Esophagus squamous epithelium (tissue), 5 donors: Measurements from ENCODE around the gene CDK17. TPM values are rescaled to one million over a fixed set of nuclear protein-coding genes. Genes with fewer than 3 reads are reported as not detected.
"Not testable (repeated sequence)": the region's sequence is repeated elsewhere in the genome, so short reads cannot be mapped to it uniquely, and the experiment has no call there.

ENCODE experiments used
- DNase-seq: peaks from one replicate; lab custom pipeline; 2025; lab: John Stamatoyannopoulos, UW
- H3K27ac ChIP-seq, 4 donors: fragments of 200-600 bp; sonication (generic); one replicate each; pipeline ENCODE4 v1.5.1; 2016 to 2019; ENCODE audit warnings: mild to moderate bottlenecking in 1 of 4
- H3K27me3 ChIP-seq, 4 donors: fragments of 200-600 bp; sonication (generic); 1 replicate in 3 of 4; 2 replicates in 1 of 4; pipeline versions ENCODE4 v1.5.1 to v1.6.0; 2017 to 2021; ENCODE audit warnings: antibody characterized with exemption in 1 of 4
- H3K36me3 ChIP-seq, 3 donors: fragments of 200-600 bp; sonication (generic); one replicate each; pipeline ENCODE4 v1.5.1; 2016 to 2019
- H3K4me1 ChIP-seq, 3 donors: fragments of 200-600 bp; sonication (generic); one replicate each; pipeline ENCODE4 v1.5.1; 2017 to 2019
- H3K4me3 ChIP-seq, 4 donors: fragments of 200-600 bp; sonication (generic); 1 replicate in 3 of 4; 2 replicates in 1 of 4; pipeline ENCODE4 v1.5.1; 2016 to 2019; ENCODE audit warnings: mild to moderate bottlenecking in 2 of 4, moderate library complexity in 1 of 4
- H3K9me3 ChIP-seq, 3 donors: fragments of 200-600 bp; sonication (generic); one replicate each; pipeline ENCODE4 v1.5.1; 2016 to 2019
- POLR2A ChIP-seq, 4 donors: fragments of 450-650 bp; IDR thresholded peaks; one replicate each; pipeline ENCODE4 v1.6.1; 2017; ENCODE audit warnings: antibody characterized with exemption in 4 of 4, mild to moderate bottlenecking in 4 of 4, moderate library complexity in 3 of 4
- WGBS, 2 donors: methylation state at CpG; one replicate each; pipeline ENCODE4 v1.1.5; 2018; 5-methylcytosine and 5-hydroxymethylcytosine counted together
- intact Hi-C: fragments of 100-400 bp; cut with DNase I; formaldehyde crosslinking; loops from one replicate; pipeline ENCODE4 v1.15.0; 2022
- total RNA-seq, 4 donors: library from RNA; depleted of rRNA; stranded (reverse); fragments of >200 nt; gene quantifications; one replicate each; pipeline ENCODE4 v1.1.0, GENCODE V29; 2016
- TF ChIP-seq, protein P1 (sequence below), 6 experiments: fragments of 450-650 bp in 4 of 6; fragments of 200-600 bp in 2 of 6; sonication (generic) in 2 of 6; IDR thresholded peaks; one replicate each; pipeline ENCODE4 v1.5.1; 2016 to 2019; ENCODE audit warnings: antibody characterized with exemption in 6 of 6, mild to moderate bottlenecking in 4 of 6, moderate library complexity in 4 of 6
- donor health status: DM: yes; HTN: yes; CAD: no.

CDK17 gene
- total RNA-seq, 4 donors from 2014 or later: 15.4 to 37.4 (median 19.9) TPM

- Histone ChIP-seq H3K4me3 (no peak overlapping the region), H3K27me3 (no peaks in the 10 kb centered on the region), H3K9me3 (peaks cover 0 to 6% (median 0%) of the 10 kb centered on the region in 3 donors), H3K27ac (no peak overlapping the region), H3K36me3 (no peaks in the 10 kb centered on the region), H3K4me1 (peaks cover 6 to 58% (median 24%) of the 10 kb centered on the region in 3 donors)
- no peak for DNase-seq
- TF ChIP-seq, protein P1, sequence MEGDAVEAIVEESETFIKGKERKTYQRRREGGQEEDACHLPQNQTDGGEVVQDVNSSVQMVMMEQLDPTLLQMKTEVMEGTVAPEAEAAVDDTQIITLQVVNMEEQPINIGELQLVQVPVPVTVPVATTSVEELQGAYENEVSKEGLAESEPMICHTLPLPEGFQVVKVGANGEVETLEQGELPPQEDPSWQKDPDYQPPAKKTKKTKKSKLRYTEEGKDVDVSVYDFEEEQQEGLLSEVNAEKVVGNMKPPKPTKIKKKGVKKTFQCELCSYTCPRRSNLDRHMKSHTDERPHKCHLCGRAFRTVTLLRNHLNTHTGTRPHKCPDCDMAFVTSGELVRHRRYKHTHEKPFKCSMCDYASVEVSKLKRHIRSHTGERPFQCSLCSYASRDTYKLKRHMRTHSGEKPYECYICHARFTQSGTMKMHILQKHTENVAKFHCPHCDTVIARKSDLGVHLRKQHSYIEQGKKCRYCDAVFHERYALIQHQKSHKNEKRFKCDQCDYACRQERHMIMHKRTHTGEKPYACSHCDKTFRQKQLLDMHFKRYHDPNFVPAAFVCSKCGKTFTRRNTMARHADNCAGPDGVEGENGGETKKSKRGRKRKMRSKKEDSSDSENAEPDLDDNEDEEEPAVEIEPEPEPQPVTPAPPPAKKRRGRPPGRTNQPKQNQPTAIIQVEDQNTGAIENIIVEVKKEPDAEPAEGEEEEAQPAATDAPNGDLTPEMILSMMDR (IDR thresholded peaks at IDR 0.05): no peak
- TF ChIP-seq POLR2A (IDR thresholded peaks at IDR 0.05): no peak
- 94 to 95% methylated on average over 1 of the region's 1 CpG for WGBS, 2 donors
- intact Hi-C loops: no loop called here
Measured at GRCh38 chr12:96350982-96351381, 49.3 kb downstream of the CDK17 start.

GRCh38 chr12:96347130-96347699 is 53.0 kb downstream of the CDK17 start:
- no peaks in the 10 kb centered on the region for H3K27me3 ChIP-seq
- no peak for DNase-seq
- TF ChIP-seq POLR2A (IDR thresholded peaks at IDR 0.05): no peak
- TF ChIP-seq, protein P1 (IDR thresholded peaks at IDR 0.05): no peak
- peaks cover 2 to 28% (median 14%) of the 10 kb centered on the region in 3 donors for H3K4me1 ChIP-seq
- peak overlapping the region in 3 of 4 donors; percentile 45 to 63 (median 49) for H3K27ac ChIP-seq
- H3K36me3 ChIP-seq: peaks cover 0 to 9% (median 0%) of the 10 kb centered on the region in 3 donors
- WGBS, 2 donors: 22 to 32% methylated on average over 4 to 5 of the region's 5 CpGs
- peaks cover 0 to 31% (median 0%) of the 10 kb centered on the region in 3 donors for H3K9me3 ChIP-seq
- peak overlapping the region in 2 of 4 donors; percentile 6 to 46 for H3K4me3 ChIP-seq
- intact Hi-C loops: no loop called here

DNA sequence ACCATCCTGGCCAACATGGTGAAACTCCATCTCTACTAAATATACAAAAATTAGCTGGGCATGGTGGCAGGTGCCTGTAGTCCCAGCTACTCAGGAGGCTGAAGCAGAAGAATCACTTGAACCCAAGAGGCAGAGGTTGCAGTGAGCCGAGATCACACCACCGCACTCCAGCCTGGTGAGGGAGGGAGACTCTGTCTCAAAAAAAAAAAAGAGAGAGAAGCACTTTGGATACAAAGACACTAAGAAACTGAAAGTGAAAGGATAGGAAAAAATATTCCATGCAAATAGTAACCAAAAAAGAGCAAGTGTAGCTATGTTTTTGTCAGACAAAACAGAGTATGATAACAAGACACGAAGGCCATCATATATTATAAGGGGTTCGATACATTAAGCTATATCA is 53.5 kb downstream of the CDK17 start:
- H3K36me3 ChIP-seq, DNase-seq, H3K27me3 ChIP-seq, intact Hi-C loops: not testable (repeated sequence)
- 23 to 30% methylated on average over 4 of the region's 4 CpGs for WGBS, 2 donors
- Histone ChIP-seq H3K4me3 (peak overlapping the region in 2 of 4 donors; percentile 6 to 46), H3K9me3 (peaks cover 0 to 31% (median 0%) of the 10 kb centered on the region in 3 donors), H3K4me1 (peaks cover 0 to 26% (median 9%) of the 10 kb centered on the region in 3 donors), H3K27ac (peak overlapping the region in 3 of 4 donors; percentile 45 to 51 (median 49))

GRCh38 chr12:96344124-96344695 is 56.0 kb downstream of the CDK17 start:
- 73 to 86% methylated on average over 3 of the region's 3 CpGs for WGBS, 2 donors
- intact Hi-C loops: no loop called here

DNA sequence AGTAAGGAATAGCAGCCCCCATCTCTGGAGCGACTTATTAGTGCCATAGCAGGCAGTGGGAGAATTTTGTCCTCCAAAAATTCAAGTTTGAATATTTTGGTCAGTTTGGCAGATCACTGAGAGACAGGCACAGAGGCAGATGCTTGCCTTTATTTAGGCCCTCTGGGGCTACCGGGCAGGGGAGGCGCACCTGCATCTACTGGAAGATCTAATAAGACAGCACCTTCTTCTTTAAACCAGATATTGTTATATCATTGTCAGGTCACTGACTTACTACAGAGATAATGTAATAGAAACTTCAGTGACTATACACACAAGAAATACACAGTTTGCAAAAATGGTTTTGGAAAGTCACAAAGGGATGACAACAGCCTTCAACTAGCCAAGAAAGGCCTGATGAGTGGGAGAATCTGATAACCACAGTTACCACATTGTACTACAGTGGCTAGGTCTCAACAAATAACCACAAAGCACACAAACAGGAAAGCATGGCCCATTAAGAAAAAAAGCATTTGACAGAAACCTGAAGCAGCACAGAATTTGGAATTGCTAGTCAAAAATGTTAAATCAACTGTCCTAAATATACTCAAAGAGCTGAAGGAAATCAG is 56.8 kb downstream of the CDK17 start:
- Histone ChIP-seq H3K27me3 (no peaks in the 10 kb centered on the region), H3K36me3 (peaks cover 0 to 9% (median 0%) of the 10 kb centered on the region in 3 donors), H3K9me3 (peaks cover 0 to 31% (median 0%) of the 10 kb centered on the region in 3 donors), H3K27ac (no peak overlapping the region), H3K4me1 (peaks cover 0 to 25% (median 8%) of the 10 kb centered on the region in 3 donors), H3K4me3 (no peak overlapping the region)
- 96 to 100% methylated on average over 3 of the region's 3 CpGs for WGBS, 2 donors
- TF ChIP-seq, protein P1 (IDR thresholded peaks at IDR 0.05): no peak
- TF ChIP-seq POLR2A (IDR thresholded peaks at IDR 0.05): no peak
- intact Hi-C loops: no loop called here
- no peak for DNase-seq

More at GRCh38 chr12:96344124-96344695, 56.0 kb downstream of the CDK17 start:
- Histone ChIP-seq H3K4me1 (peaks cover 0 to 25% (median 8%) of the 10 kb centered on the region in 3 donors), H3K36me3 (peaks cover 0 to 9% (median 0%) of the 10 kb centered on the region in 3 donors), H3K27ac (no peak overlapping the region), H3K4me3 (no peak overlapping the region), H3K27me3 (no peaks in the 10 kb centered on the region), H3K9me3 (peaks cover 0 to 31% (median 0%) of the 10 kb centered on the region in 3 donors)
- DNase-seq: no peak
- TF ChIP-seq, protein P1 (IDR thresholded peaks at IDR 0.05): no peak
- no peak for TF ChIP-seq POLR2A (IDR thresholded peaks at IDR 0.05)

GRCh38 chr12:96339666-96340065 is 60.6 kb downstream of the CDK17 start:
- H3K36me3 ChIP-seq, DNase-seq, H3K27ac ChIP-seq, H3K4me3 ChIP-seq, H3K27me3 ChIP-seq, intact Hi-C loops: not testable (repeated sequence)
- Histone ChIP-seq H3K4me1 (peaks cover 0 to 16% (median 0%) of the 10 kb centered on the region in 3 donors), H3K9me3 (peaks cover 0 to 18% (median 7%) of the 10 kb centered on the region in 3 donors)
- 85 to 99% methylated on average over 5 of the region's 5 CpGs for whole genome bisulfite sequencing, 2 donors
